Mucosa of descending colon (tissue), 3 donors: ENCODE data around the gene WFDC12. TPM values are rescaled to one million over a fixed set of nuclear protein-coding genes. Genes with fewer than 3 reads are reported as not detected.

Experiments used
- ATAC-seq: fragments of 200-7000 bp; cut with Tn5 transposase; one replicate; pipeline ENCODE4 v1.9.1; 2020; ENCODE audit warnings: mild to moderate bottlenecking, moderate library complexity
- DNase-seq, 3 donors: peaks; one replicate each; pipeline ENCODE4 v3.0.0-alpha.2; 2020
- H3K36me3 ChIP-seq: fragments of 200-600 bp; one replicate; pipeline ENCODE4 v1.8.0; 2021; ENCODE audit warnings: low read depth, mild to moderate bottlenecking
- H3K4me1 ChIP-seq: fragments of 200-600 bp; one replicate; pipeline ENCODE4 v1.8.0; 2021; ENCODE audit warnings: low read depth, mild to moderate bottlenecking
- H3K4me3 ChIP-seq: fragments of 200-600 bp; one replicate; pipeline ENCODE4 v1.8.0; 2021; ENCODE audit warnings: mild to moderate bottlenecking
- H3K9me3 ChIP-seq: fragments of 200-600 bp; one replicate; pipeline ENCODE4 v1.8.0; 2021; ENCODE audit warnings: mild to moderate bottlenecking
- intact Hi-C, 2 donors: fragments of 100-400 bp; cut with DNase I in 1 of 2; cut with micrococcal nuclease in 1 of 2; formaldehyde crosslinking; loops; one replicate each; pipeline versions ENCODE4 v1.11.0 to v1.11.1; 2022; cut with DNase I, micrococcal nuclease
- total RNA-seq, 3 donors: library from RNA; stranded (reverse); fragmentation: NEBNext Ultra II Directional in 2 of 3; extraction: Animal tissue kit (Norgen Biotek cat#: 25700) in 2 of 3; gene quantifications; one replicate each; pipeline versions ENCODE4 v1.2.1 to v1.2.4, GENCODE V29; 2021 to 2023
- TF ChIP-seq, protein P1 (sequence below): fragments of 200-600 bp; IDR thresholded peaks from one replicate; pipeline ENCODE4 v1.8.0; 2022; ENCODE audit warnings: antibody characterized with exemption, mild to moderate bottlenecking
- donor health status: DM: no; HTN: no; CAD: no; lungs with moderate emphysema.
- donor health status: DM: no; HTN: no; CAD: no.
- donor health status: DM: no; HTN: yes; CAD: no.

WFDC12 gene
- total RNA-seq, 3 donors from 2014 or later = not detected

DNA sequence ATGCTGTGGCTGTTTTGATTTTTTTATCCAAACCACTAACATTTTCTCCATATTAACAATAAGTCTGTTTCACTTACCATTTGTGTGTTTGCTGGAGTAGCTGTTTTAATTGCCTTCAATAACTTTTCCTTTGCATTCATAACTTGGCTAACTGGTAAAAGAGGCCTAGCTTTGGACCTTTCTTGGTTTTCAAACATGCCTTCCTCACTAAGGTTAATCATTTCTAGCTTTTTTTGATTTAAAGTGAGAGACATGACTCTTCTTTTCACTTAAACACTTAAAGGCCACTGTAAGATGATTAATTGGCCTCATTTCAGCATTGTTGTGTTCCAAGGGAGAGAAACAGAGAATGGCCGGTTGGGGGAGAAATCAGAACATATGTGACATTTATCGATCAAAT is 2.9 kb downstream of the WFDC12 start:
- Histone ChIP-seq H3K4me3 (no peak overlapping the region), H3K9me3 (no peaks in the 10 kb centered on the region), H3K4me1 (no peaks in the 10 kb centered on the region), H3K36me3 (no peaks in the 10 kb centered on the region)
- no peak for DNase-seq
- no peak for ATAC-seq
- TF ChIP-seq, protein P1, sequence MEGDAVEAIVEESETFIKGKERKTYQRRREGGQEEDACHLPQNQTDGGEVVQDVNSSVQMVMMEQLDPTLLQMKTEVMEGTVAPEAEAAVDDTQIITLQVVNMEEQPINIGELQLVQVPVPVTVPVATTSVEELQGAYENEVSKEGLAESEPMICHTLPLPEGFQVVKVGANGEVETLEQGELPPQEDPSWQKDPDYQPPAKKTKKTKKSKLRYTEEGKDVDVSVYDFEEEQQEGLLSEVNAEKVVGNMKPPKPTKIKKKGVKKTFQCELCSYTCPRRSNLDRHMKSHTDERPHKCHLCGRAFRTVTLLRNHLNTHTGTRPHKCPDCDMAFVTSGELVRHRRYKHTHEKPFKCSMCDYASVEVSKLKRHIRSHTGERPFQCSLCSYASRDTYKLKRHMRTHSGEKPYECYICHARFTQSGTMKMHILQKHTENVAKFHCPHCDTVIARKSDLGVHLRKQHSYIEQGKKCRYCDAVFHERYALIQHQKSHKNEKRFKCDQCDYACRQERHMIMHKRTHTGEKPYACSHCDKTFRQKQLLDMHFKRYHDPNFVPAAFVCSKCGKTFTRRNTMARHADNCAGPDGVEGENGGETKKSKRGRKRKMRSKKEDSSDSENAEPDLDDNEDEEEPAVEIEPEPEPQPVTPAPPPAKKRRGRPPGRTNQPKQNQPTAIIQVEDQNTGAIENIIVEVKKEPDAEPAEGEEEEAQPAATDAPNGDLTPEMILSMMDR = no peak
- intact Hi-C loops = no loop called here

GRCh38 chr20:45119556-45120266 is 4.6 kb downstream of the WFDC12 start:
- intact Hi-C loops = no loop called here
- DNase-seq (no peak), ATAC-seq (no peak)
- Histone ChIP-seq H3K36me3 (no peaks in the 10 kb centered on the region), H3K9me3 (no peaks in the 10 kb centered on the region), H3K4me1 (no peaks in the 10 kb centered on the region), H3K4me3 (no peak overlapping the region)
- TF ChIP-seq, protein P1 = no peak

DNA sequence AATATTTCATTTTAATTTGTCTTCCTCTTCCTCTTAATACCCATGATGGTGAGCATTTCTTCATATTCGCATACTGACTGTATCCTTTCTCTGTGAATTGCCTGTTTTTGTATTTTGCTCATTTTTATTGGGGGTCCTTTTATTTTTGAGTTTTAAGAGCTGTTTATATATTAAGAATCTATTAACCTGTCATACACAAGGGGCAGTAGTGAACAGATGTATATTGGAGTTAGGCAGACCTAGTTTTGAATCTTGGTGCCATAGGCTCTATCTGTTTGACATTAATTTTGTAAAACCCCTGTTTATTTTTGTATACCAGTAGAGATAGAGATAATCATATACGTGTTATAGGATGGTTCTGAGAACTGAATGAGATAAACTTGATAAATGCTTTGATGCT is 6.2 kb downstream of the WFDC12 start:
- Histone ChIP-seq H3K4me3 (no peak overlapping the region), H3K9me3 (no peaks in the 10 kb centered on the region), H3K36me3 (no peaks in the 10 kb centered on the region), H3K4me1 (no peaks in the 10 kb centered on the region)
- TF ChIP-seq, protein P1 = no peak
- intact Hi-C loops = no loop called here
- no peak for DNase-seq
- no peak for ATAC-seq

GRCh38 chr20:45117581-45117980 is 6.7 kb downstream of the WFDC12 start:
- no peaks in the 10 kb centered on the region for H3K9me3 ChIP-seq
- TF ChIP-seq, protein P1 = no peak
- H3K36me3 ChIP-seq = no peaks in the 10 kb centered on the region
- ATAC-seq = peak; percentile 97
- H3K4me3 ChIP-seq = no peak overlapping the region
- intact Hi-C loops = no loop called here
- no peaks in the 10 kb centered on the region for H3K4me1 ChIP-seq
- peak in 1 of 3 donors; percentile 72 for DNase-seq

DNA sequence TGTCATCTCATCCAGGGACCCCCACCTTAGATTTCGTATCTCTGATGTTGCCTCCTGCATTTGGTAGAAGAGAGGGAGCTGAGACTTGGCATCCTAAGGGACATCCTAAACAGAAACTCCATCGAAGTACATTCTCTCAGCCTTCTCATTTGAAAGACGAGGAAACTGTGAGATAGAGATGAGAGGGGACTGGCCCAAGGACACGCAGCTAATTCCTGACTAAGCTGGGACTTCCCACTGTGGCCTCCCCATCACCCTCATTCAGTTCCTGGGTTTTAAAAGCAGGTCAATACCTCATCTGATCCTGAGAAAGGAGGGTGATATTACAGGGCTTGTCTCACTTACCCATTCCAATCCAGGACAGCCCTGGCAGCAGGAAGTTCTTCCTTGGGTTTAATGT is 8.4 kb downstream of the WFDC12 start:
- TF ChIP-seq, protein P1 = no peak
- intact Hi-C loops = no loop called here
- Histone ChIP-seq H3K4me3 (no peak overlapping the region), H3K36me3 (no peaks in the 10 kb centered on the region), H3K4me1 (no peaks in the 10 kb centered on the region), H3K9me3 (no peaks in the 10 kb centered on the region)
- ATAC-seq (no peak), DNase-seq (no peak)

DNA sequence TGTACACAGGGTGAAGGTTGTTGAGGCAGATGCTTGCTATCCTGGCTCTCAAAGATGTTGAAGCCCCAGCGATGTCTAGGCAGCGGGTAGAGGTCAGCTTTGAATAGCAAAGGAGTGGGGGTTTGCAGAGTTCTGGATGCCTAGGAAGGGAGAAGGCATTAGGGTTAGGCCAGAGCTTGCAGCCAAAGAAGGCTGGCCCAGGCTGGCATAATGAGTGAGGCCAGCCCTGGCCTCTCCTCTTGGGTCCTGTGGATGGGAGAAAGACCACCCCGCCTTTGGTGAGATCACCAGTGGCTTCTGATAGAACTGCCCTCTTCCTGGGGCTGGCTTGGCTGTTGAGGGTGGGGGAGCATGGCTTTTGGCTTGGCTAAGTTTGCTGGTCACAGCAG is 8.9 kb downstream of the WFDC12 start:
- Histone ChIP-seq H3K4me3 (no peak overlapping the region), H3K4me1 (no peaks in the 10 kb centered on the region), H3K9me3 (no peaks in the 10 kb centered on the region), H3K36me3 (no peaks in the 10 kb centered on the region)
- DNase-seq (no peak), ATAC-seq (no peak)
- TF ChIP-seq, protein P1 = no peak
- intact Hi-C loops = no loop called here
